Measurements from ENCODE around the gene MUC15.

The MUC15 gene

GRCh38 chr11:26569646-26570045 is 2.4 kb downstream of the MUC15 start:
- TF ChIP-seq POLR2AphosphoS5 (IDR thresholded peaks at IDR 0.05; ENCODE audit: low read depth, low read length) (no peak), REST (IDR thresholded peaks at IDR 0.05; ENCODE audit: insufficient read depth in 1 of 2, low read depth in 2 of 2, low read length in 2 of 2) (no peak), FOXP2 (optimal IDR thresholded peaks at IDR 0.05; ENCODE audit: borderline replicate concordance, extremely low read depth, extremely low read length, insufficient read depth) (no peak), SIN3A (IDR thresholded peaks at IDR 0.05; ENCODE audit: borderline replicate concordance, insufficient read depth, low read length) (no peak), TAF1 (IDR thresholded peaks at IDR 0.05; ENCODE audit: borderline replicate concordance, insufficient read depth, low read length) (no peak)

- TF ChIP-seq REST (IDR thresholded peaks at IDR 0.05; ENCODE audit: insufficient read depth in 1 of 2, low read depth in 2 of 2, low read length in 2 of 2) (no peak), FOXP2 (optimal IDR thresholded peaks at IDR 0.05; ENCODE audit: borderline replicate concordance, extremely low read depth, extremely low read length, insufficient read depth) (no peak), SIN3A (IDR thresholded peaks at IDR 0.05; ENCODE audit: borderline replicate concordance, insufficient read depth, low read length) (no peak), POLR2AphosphoS5 (IDR thresholded peaks at IDR 0.05; ENCODE audit: low read depth, low read length) (no peak), TAF1 (IDR thresholded peaks at IDR 0.05; ENCODE audit: borderline replicate concordance, insufficient read depth, low read length) (no peak)
Observed at GRCh38 chr11:26558190-26558589, 13.9 kb downstream of the MUC15 start.

GRCh38 chr11:26557666-26558065 is 14.4 kb downstream of the MUC15 start:
- TF ChIP-seq FOXP2 (optimal IDR thresholded peaks at IDR 0.05; ENCODE audit: borderline replicate concordance, extremely low read depth, extremely low read length, insufficient read depth) (no peak), REST (IDR thresholded peaks at IDR 0.05; ENCODE audit: insufficient read depth in 1 of 2, low read depth in 2 of 2, low read length in 2 of 2) (no peak), SIN3A (IDR thresholded peaks at IDR 0.05; ENCODE audit: borderline replicate concordance, insufficient read depth, low read length) (no peak), POLR2AphosphoS5 (IDR thresholded peaks at IDR 0.05; ENCODE audit: low read depth, low read length) (no peak), TAF1 (IDR thresholded peaks at IDR 0.05; ENCODE audit: borderline replicate concordance, insufficient read depth, low read length) (no peak)

- TF ChIP-seq POLR2AphosphoS5 (IDR thresholded peaks at IDR 0.05; ENCODE audit: low read depth, low read length), result no peak
- no peak for TF ChIP-seq FOXP2 (optimal IDR thresholded peaks at IDR 0.05; ENCODE audit: borderline replicate concordance, extremely low read depth, extremely low read length, insufficient read depth)
- TF ChIP-seq REST (IDR thresholded peaks at IDR 0.05; ENCODE audit: insufficient read depth in 1 of 2, low read depth in 2 of 2, low read length in 2 of 2), result no peak
- TF ChIP-seq TAF1 (IDR thresholded peaks at IDR 0.05; ENCODE audit: borderline replicate concordance, insufficient read depth, low read length), result no peak
- TF ChIP-seq SIN3A (IDR thresholded peaks at IDR 0.05; ENCODE audit: borderline replicate concordance, insufficient read depth, low read length), result no peak
Observed at GRCh38 chr11:26556582-26556981, 15.5 kb downstream of the MUC15 start.

- TF ChIP-seq REST (IDR thresholded peaks at IDR 0.05; ENCODE audit: insufficient read depth in 1 of 2, low read depth in 2 of 2, low read length in 2 of 2) (no peak), FOXP2 (optimal IDR thresholded peaks at IDR 0.05; ENCODE audit: borderline replicate concordance, extremely low read depth, extremely low read length, insufficient read depth) (no peak), SIN3A (IDR thresholded peaks at IDR 0.05; ENCODE audit: borderline replicate concordance, insufficient read depth, low read length) (no peak), POLR2AphosphoS5 (IDR thresholded peaks at IDR 0.05; ENCODE audit: low read depth, low read length) (no peak), TAF1 (IDR thresholded peaks at IDR 0.05; ENCODE audit: borderline replicate concordance, insufficient read depth, low read length) (no peak)
Observed at GRCh38 chr11:26554455-26554854, 17.6 kb downstream of the MUC15 start.
